Measurements from ENCODE around the gene KCNE1. TPM values are rescaled to one million over a fixed set of nuclear protein-coding genes. Genes with fewer than 3 reads are reported as not detected.
"Not testable (repeated sequence)": the region's sequence is repeated elsewhere in the genome, so short reads cannot be mapped to it uniquely, and the experiment has no call there.

KCNE1 gene
- total RNA-seq, 1 experiment from 2014 or later: 0.31 TPM

DNA sequence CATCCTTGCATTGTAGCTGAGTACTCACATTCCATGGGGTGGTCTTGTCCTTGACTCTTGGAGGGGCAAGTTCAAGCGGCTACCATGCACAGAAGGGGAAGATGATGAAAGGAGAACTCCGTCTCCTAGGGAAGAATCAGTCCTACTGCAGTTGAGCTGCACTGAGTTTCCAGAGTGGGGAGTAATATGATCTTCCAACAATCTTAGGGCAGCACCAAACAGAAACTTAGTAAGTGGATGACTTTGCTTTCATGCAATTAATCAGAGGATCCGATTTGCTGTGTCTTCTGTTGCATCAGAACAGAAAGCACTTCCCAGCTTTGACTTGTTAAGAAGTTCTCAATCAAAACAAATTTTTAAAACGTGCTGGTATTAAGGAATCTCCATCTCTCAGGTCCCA is 88.2 kb downstream of the KCNE1 start, which contains the start of gene SMIM34:
Gene SMIM34, minus strand, starts transcription at position 147 of the 400 bp plus-strand sequence. Its CDS starts 112 bp downstream, at position 35.
- not testable (repeated sequence) for DNase-seq (ENCODE audit: low spot score)

DNA sequence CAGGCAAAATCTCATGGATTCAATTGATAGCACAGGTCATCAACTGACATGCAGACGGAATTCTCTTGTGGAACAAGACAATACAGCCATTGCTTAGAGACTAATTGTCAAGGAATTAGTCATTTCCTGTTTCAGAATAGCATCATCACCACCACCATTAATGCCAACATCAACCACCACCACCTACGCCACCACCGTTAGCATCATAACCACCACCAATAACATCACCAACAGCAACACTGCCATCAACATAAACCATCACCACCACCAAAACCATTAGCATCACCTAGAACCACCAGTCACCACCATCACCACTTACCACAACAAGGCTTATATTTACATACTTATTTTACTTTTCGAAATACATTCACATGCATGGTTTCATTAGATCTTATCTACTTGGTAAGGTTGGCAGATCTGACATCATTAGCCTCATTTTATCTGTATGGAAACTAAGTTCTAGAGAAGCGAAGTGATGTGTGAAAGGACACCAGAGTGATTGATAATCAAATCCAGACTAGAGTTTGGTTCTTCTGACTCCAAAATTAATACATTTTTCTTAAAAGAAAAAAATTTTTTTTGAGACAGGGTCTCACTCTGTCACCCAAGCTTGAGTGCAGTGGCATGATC is 94.4 kb downstream of the KCNE1 start:
- DNase-seq (ENCODE audit: low spot score): not testable (repeated sequence)

DNA sequence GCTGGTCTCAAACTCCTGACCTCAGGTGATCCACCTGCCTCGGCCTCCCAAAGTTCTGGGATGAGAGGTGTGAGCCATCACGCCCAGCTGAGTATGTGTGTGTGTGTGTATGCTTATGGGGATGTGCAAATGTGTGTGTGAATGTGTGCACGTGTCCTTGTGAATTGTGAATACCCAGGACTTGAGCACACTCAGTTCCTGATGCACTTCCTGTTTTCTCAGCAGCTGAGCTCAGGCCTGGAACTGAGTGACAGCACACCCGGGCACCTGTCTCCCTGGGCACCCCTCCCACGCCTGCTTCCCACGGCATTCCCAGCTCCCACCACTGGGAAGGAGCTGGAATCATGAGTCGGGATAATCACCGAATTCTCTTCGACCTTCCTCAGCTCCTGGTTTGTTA is 104.7 kb downstream of the KCNE1 start:
- DNase-seq (ENCODE audit: low spot score): not testable (repeated sequence)

DNA sequence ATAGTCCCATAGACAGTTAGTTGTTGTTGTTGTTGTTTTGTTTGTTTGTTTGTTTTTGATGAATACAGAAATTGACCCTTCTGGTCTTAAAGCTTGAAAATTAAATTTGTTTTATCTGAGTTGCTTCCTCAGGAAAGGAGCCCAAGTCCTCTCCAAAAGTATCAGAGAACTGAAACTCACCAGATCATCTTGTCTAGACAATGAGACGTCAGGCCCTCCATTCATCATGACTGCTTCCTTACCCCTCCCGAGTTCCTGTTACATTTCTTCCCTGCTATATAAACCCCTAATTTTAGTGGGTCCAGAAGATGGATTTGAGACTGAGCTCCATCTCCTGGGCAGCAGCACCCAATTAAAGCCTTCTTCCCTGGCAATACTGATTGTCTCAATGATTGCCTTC is 105.3 kb downstream of the KCNE1 start:
- DNase-seq (ENCODE audit: low spot score): not testable (repeated sequence)

DNA sequence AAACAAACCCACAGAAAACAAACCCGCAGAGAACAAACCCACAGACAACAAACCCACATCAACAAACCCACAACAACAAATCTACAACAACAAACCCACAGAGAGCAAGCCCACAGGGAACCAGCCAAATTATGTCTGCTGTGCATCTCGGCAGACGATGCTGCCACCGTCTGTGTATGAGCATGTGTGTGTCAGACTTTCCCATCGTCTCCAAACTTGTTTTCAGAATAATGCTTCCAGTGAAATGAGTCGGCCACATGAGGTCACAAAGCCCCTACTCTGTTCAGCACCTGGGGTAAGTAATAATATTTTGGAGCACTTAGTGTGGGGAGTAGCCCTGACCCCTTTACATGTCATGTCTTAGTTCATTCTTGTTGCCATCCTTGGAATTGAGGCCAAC is 105.9 kb downstream of the KCNE1 start:
- not testable (repeated sequence) for DNase-seq (ENCODE audit: low spot score)

DNA sequence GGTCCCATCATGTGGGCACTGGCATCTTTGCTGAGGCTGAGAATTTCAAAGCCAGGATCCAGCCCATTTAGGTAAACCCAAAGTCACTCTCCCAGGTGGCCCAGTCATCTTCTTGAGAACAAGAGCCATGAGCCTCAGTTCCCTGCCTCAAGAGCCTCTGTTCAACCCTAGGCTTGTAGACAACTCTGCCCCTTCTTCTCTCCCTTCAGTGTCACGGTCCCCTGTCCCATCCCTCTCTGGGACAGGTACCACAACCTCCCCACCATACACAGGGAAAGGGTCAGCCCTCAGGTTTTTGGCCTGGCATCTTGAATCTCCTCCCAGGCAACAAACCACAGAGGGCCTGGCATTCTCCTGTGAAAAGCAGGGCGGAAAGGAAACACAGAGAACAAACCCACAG is 106.3 kb downstream of the KCNE1 start:
- not testable (repeated sequence) for DNase-seq (ENCODE audit: low spot score)

DNA sequence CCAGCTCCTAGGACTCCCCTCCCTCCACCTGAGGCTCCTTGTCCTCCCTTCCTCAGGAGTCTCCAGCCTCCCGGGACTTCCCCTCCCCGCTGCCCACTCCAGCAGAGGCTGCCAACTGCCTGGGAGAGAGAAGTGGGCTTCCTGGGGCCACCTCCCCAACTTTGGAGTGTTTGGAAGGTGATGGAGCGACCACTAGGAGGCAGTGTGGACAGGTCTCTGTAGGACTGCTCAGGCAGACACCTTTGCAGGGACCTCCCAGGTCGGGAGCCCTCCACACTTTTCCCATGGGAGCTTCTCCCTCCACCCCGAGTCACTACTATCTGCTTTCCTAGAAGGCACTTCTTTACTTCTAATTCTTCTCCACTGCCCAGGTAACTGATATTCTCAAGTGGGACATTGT is 107.3 kb downstream of the KCNE1 start:
- not testable (repeated sequence) for DNase-seq (ENCODE audit: low spot score)

DNA sequence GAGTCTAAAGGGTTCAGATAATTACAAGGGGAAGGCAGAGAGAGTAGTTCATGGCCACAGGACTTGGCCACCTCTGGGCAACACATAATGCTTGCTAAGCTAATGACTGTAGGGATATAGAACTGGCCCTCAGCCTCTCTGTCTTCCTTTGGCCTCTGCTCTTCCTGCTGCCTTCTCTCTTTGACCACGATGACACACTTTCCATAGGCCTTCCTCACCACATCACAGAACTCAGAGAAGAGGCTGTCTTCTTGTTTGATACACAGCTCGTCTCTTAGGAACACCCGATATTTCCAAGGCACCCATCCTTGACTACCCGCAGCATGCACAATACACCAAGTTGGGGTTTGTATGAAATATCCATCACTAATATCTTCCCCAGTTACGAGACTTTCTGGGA is 111.5 kb downstream of the KCNE1 start:
- not testable (repeated sequence) for DNase-seq (ENCODE audit: low spot score)

Small RNAs within 50 kb of the gene (small RNA-seq; reads per million reads assigned to genes)
- not detected for gene RF00614

Other genes with a start within 250 kb of the KCNE1 start
- 0.71 TPM in 1 of 2 replicates, not detected in the other for gene KCNE2, start 148.2 kb downstream of the KCNE1 start, total RNA-seq (2014; rRNA removed; shearing (Covaris generic))
- 0.15 and 0.34 TPM in 2 replicates for gene SMIM11, start 136.7 kb downstream of the KCNE1 start, total RNA-seq (2014; rRNA removed; shearing (Covaris generic))
- gene SMIM34, start 88.3 kb downstream of the KCNE1 start, total RNA-seq (2014; rRNA removed; shearing (Covaris generic)): not detected in 2 replicates
- gene RCAN1, start 102.9 kb upstream of the KCNE1 start, total RNA-seq (2014; rRNA removed; shearing (Covaris generic)): 6.9 and 8.3 TPM in 2 replicates
- not detected in 2 replicates for gene CLIC6, start 156.8 kb upstream of the KCNE1 start, total RNA-seq (2014; rRNA removed; shearing (Covaris generic))